ENCODE measurements around the gene B4GALT1.
A peak's percentile ranks its signal among the peaks of the same experiment; 100 is the strongest.

B4GALT1 gene

GRCh38 chr9:33167084-33167971 lies at the start of gene B4GALT1:
B4GALT1 (minus strand) TSS chr9:33167336; CDS start chr9:33167169, 167 bp downstream.
- peak; percentile 94 to 96 for DNase-seq (ENCODE audit: low read depth in 2 of 2)

GRCh38 chr9:33211695-33212393 lies 44.7 kb upstream of the B4GALT1 start:
- no peak for DNase-seq (ENCODE audit: low read depth in 2 of 2)

GRCh38 chr9:33210006-33210715 lies 43.0 kb upstream of the B4GALT1 start:
- no peak for DNase-seq (ENCODE audit: low read depth in 2 of 2)

GRCh38 chr9:33209394-33209793 lies 42.3 kb upstream of the B4GALT1 start:
- DNase-seq (ENCODE audit: low read depth in 2 of 2) = no peak

GRCh38 chr9:33202552-33203201 lies 35.5 kb upstream of the B4GALT1 start:
- DNase-seq (ENCODE audit: low read depth in 2 of 2) = no peak

- no peak for DNase-seq (ENCODE audit: low read depth in 2 of 2)
Measured at GRCh38 chr9:33202018-33202417, 34.9 kb upstream of the B4GALT1 start.

- DNase-seq (ENCODE audit: low read depth in 2 of 2) = no peak
Measured at GRCh38 chr9:33198165-33198564, 31.0 kb upstream of the B4GALT1 start.

GRCh38 chr9:33197279-33198152 lies 30.4 kb upstream of the B4GALT1 start:
- no peak for DNase-seq (ENCODE audit: low read depth in 2 of 2)

GRCh38 chr9:33196736-33197135 lies 29.6 kb upstream of the B4GALT1 start:
- no peak for DNase-seq (ENCODE audit: low read depth in 2 of 2)

- DNase-seq (ENCODE audit: low read depth in 2 of 2) = no peak
Measured at GRCh38 chr9:33193818-33194217, 26.7 kb upstream of the B4GALT1 start.

- no peak for DNase-seq (ENCODE audit: low read depth in 2 of 2)
Measured at GRCh38 chr9:33192493-33193255, 25.5 kb upstream of the B4GALT1 start.

GRCh38 chr9:33190021-33190705 lies 23.0 kb upstream of the B4GALT1 start:
- DNase-seq (ENCODE audit: low read depth in 2 of 2) = no peak

GRCh38 chr9:33189331-33189791 lies 22.2 kb upstream of the B4GALT1 start:
- DNase-seq (ENCODE audit: low read depth in 2 of 2) = no peak

GRCh38 chr9:33188711-33189110 lies 21.6 kb upstream of the B4GALT1 start:
- DNase-seq (ENCODE audit: low read depth in 2 of 2) = no peak

GRCh38 chr9:33187519-33188218 lies 20.5 kb upstream of the B4GALT1 start:
- no peak for DNase-seq (ENCODE audit: low read depth in 2 of 2)

GRCh38 chr9:33186457-33187168 lies 19.5 kb upstream of the B4GALT1 start:
- DNase-seq (ENCODE audit: low read depth in 2 of 2) = no peak

GRCh38 chr9:33185858-33186257 lies 18.7 kb upstream of the B4GALT1 start:
- no peak for DNase-seq (ENCODE audit: low read depth in 2 of 2)

GRCh38 chr9:33185406-33185805 lies 18.3 kb upstream of the B4GALT1 start:
- no peak for DNase-seq (ENCODE audit: low read depth in 2 of 2)

Measured in stimulated activated CD4-positive, alpha-beta T cell treated with anti-CD3 and anti-CD28 coated beads, Interleukin-12 subunit alpha, Interleukin-12 subunit beta, amount 100 ng/mL, for 24 hours (primary cell).